Uterus (tissue), 2 donors: ENCODE data around the gene MTRF1.

Experiments used
- CTCF ChIP-seq, 4 experiments: fragments of 200-600 bp in 2 of 4; fragments of 450-650 bp in 2 of 4; sonication (generic) in 2 of 4; IDR thresholded peaks; one replicate each; pipeline ENCODE4 v1.5.1; 2016 to 2019; ENCODE audit warnings: antibody characterized with exemption in 4 of 4, mild to moderate bottlenecking in 2 of 4, moderate library complexity in 1 of 4
- POLR2A ChIP-seq, 2 donors: fragments of 450-650 bp; IDR thresholded peaks; one replicate each; pipeline ENCODE4 v1.6.1; 2016; ENCODE audit warnings: antibody characterized with exemption in 2 of 2, mild to moderate bottlenecking in 1 of 2, moderate library complexity in 1 of 2

GRCh38 chr13:41229356-41229755, 34.0 kb downstream of the MTRF1 start:
- TF ChIP-seq CTCF (IDR thresholded peaks at IDR 0.05), result no peak
- TF ChIP-seq POLR2A (IDR thresholded peaks at IDR 0.05), result no peak
